OCI-LY3 (cell line): ENCODE results near the gene ARHGAP24.

Source experiments
- H2AFZ ChIP-seq: fragments of 200-600, 300-600 bp; shearing (Covaris generic); 2 replicates; pipeline ENCODE4 v1.6.0; 2014; ENCODE audit warnings: antibody characterized with exemption, low read depth, low read length
- H3K27ac ChIP-seq: fragments of 200-600, 300-600 bp; sonication (generic); 2 replicates; pipeline ENCODE4 v1.5.1; 2014; ENCODE audit warnings: mild to moderate bottlenecking, low read length, moderate library complexity, mixed read lengths
- H3K27me3 ChIP-seq: fragments of 200-600, 300-600 bp; sonication (generic); 2 replicates; pipeline ENCODE4 v1.6.1; 2014; ENCODE audit warnings: low read depth, low read length, mixed read lengths
- H3K36me3 ChIP-seq: fragments of 200-600, 300-600 bp; sonication (generic); replicated peaks from 2 replicates; pipeline ENCODE3; 2014; ENCODE audit warnings: low read depth, low read length, mixed read lengths
- H3K4me1 ChIP-seq: fragments of 300-600, 200-600 bp; sonication (generic); 2 replicates; pipeline ENCODE4 v1.6.1; 2014; ENCODE audit warnings: low read length, mixed read lengths
- H3K4me2 ChIP-seq: fragments of 200-600, 300-600 bp; sonication (generic); 2 replicates; pipeline ENCODE4 v1.6.1; 2014; ENCODE audit warnings: low read length, mixed read lengths
- H3K4me3 ChIP-seq: fragments of 300-600, 200-600 bp; sonication (generic); 2 replicates; pipeline ENCODE4 v1.5.1; 2014; ENCODE audit warnings: antibody characterized with exemption, mild to moderate bottlenecking, low read length, moderate library complexity
- H3K79me2 ChIP-seq: fragments of 300-600, 200-600 bp; shearing (Covaris generic); 2 replicates; pipeline ENCODE4 v1.6.1; 2014; ENCODE audit warnings: mild to moderate bottlenecking, low read length, mixed read lengths
- H3K9ac ChIP-seq: fragments of 300-600, 200-600 bp; shearing (Covaris generic); 2 replicates; pipeline ENCODE4 v1.6.0; 2014; ENCODE audit warnings: mild to moderate bottlenecking, low read length, moderate library complexity
- H3K9me3 ChIP-seq: fragments of 200-600, 300-600 bp; shearing (Covaris generic); 2 replicates; pipeline ENCODE4 v1.6.1; 2014; ENCODE audit warnings: low read length, mixed read lengths; ENCODE audit not compliant: insufficient read depth
- H4K20me1 ChIP-seq: fragments of 200-600, 300-600 bp; sonication (generic); 2 replicates; pipeline ENCODE4 v1.6.1; 2016; ENCODE audit warnings: low read length, mixed read lengths; ENCODE audit not compliant: insufficient read depth
- CTCF ChIP-seq: fragments of 200-600, 300-600 bp; sonication (generic); IDR thresholded peaks from 2 replicates; pipeline ENCODE4 v1.5.1; 2014; ENCODE audit warnings: antibody characterized with exemption, low read length, low read depth
- EZH2phosphoT487 ChIP-seq: fragments of 200-600 bp; shearing (Covaris generic); IDR thresholded peaks from 2 replicates; pipeline ENCODE4 v1.6.1; 2018; ENCODE audit warnings: antibody characterized with exemption, mixed run types, low read depth

Gene ARHGAP24

DNA sequence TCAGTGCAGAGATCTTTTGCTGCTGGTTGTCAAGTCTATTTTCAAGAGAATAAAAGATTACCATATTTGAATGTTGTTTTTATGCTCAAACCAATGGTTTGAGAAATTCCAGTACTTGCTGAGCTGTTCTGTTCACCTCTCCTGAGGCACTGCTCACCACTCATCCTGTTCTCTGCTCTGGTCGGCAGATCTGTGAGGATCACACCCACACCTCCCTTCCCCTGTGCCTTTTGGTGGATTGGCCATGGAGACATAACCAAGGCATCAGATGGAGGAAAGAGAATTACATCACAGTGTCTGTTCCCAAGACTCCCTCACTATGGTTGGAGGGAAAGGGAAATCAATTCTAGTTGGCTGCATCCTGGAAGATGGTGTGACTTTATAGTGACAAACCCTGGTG is 391.6 kb downstream of the ARHGAP24 start:
- no peak overlapping the region for H2AFZ ChIP-seq
- H3K9me3 ChIP-seq = no peaks in the 10 kb centered on the region
- H3K79me2 ChIP-seq = no peaks in the 10 kb centered on the region
- no peaks in the 10 kb centered on the region for H3K36me3 ChIP-seq
- H3K27ac ChIP-seq = no peak overlapping the region
- no peak overlapping the region for H3K4me2 ChIP-seq
- H3K27me3 ChIP-seq = no peaks in the 10 kb centered on the region
- H3K9ac ChIP-seq = no peak overlapping the region
- H4K20me1 ChIP-seq = peaks cover 19% of the 10 kb centered on the region
- TF ChIP-seq EZH2phosphoT487 = no peak
- TF ChIP-seq CTCF = no peak
- no peak overlapping the region for H3K4me3 ChIP-seq
- no peaks in the 10 kb centered on the region for H3K4me1 ChIP-seq

GRCh38 chr4:85867271-85867670 is 392.3 kb downstream of the ARHGAP24 start:
- Histone ChIP-seq H3K9me3 (no peaks in the 10 kb centered on the region), H3K9ac (no peak overlapping the region), H3K4me1 (no peaks in the 10 kb centered on the region), H3K4me2 (no peak overlapping the region), H3K36me3 (no peaks in the 10 kb centered on the region), H3K4me3 (no peak overlapping the region), H3K27me3 (no peaks in the 10 kb centered on the region), H3K27ac (no peak overlapping the region), H2AFZ (no peak overlapping the region), H3K79me2 (no peaks in the 10 kb centered on the region), H4K20me1 (peaks cover 20% of the 10 kb centered on the region)
- TF ChIP-seq CTCF = no peak
- no peak for TF ChIP-seq EZH2phosphoT487

DNA sequence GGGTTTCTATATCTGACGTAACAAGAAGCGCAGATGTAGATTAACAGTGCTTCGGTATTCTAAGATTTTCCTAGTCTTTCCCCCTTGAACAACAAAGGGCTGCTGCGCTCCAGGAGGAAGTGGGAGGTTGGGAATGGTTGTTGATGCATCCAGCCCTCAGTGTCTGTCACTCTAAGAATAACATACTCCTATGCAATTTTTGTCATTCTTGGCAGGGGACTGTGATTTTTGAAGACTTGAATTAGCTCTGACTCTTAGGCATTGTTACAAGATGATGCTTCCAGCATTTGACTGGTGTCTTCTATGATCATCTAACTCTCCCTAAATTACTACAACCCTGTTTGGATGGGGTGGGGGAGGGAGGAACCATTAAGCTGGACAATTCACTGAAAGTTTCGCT is 394.2 kb downstream of the ARHGAP24 start:
- H3K79me2 ChIP-seq = no peaks in the 10 kb centered on the region
- no peak for TF ChIP-seq CTCF
- TF ChIP-seq EZH2phosphoT487 = no peak
- H3K4me1 ChIP-seq = no peaks in the 10 kb centered on the region
- no peak overlapping the region for H3K4me3 ChIP-seq
- H3K9me3 ChIP-seq = no peaks in the 10 kb centered on the region
- no peaks in the 10 kb centered on the region for H3K36me3 ChIP-seq
- H2AFZ ChIP-seq = no peak overlapping the region
- no peak overlapping the region for H3K9ac ChIP-seq
- H3K4me2 ChIP-seq = no peak overlapping the region
- no peaks in the 10 kb centered on the region for H3K27me3 ChIP-seq
- H3K27ac ChIP-seq = no peak overlapping the region
- peaks cover 20% of the 10 kb centered on the region for H4K20me1 ChIP-seq

GRCh38 chr4:85870298-85871083 is 395.5 kb downstream of the ARHGAP24 start:
- no peaks in the 10 kb centered on the region for H3K4me1 ChIP-seq
- H3K79me2 ChIP-seq = no peaks in the 10 kb centered on the region
- H4K20me1 ChIP-seq = peaks cover 20% of the 10 kb centered on the region
- no peaks in the 10 kb centered on the region for H3K36me3 ChIP-seq
- TF ChIP-seq CTCF (no peak), EZH2phosphoT487 (no peak)
- no peak overlapping the region for H3K9ac ChIP-seq
- no peak overlapping the region for H3K27ac ChIP-seq
- H3K27me3 ChIP-seq = no peaks in the 10 kb centered on the region
- H2AFZ ChIP-seq = no peak overlapping the region
- H3K9me3 ChIP-seq = no peaks in the 10 kb centered on the region
- H3K4me2 ChIP-seq = no peak overlapping the region
- no peak overlapping the region for H3K4me3 ChIP-seq
